Sigmoid colon (tissue), 7 donors: ENCODE results near the gene ACOT4. TPM values are rescaled to one million over a fixed set of nuclear protein-coding genes. Genes with fewer than 3 reads are reported as not detected.
"Not testable (repeated sequence)": the region's sequence is repeated elsewhere in the genome, so short reads cannot be mapped to it uniquely, and the experiment has no call there.

Experiments
- DNase-seq: peaks from one replicate; pipeline ENCODE4 v3.0.0-alpha.2; 2019
- H3K27ac ChIP-seq, 4 donors: fragments of 200-600 bp; sonication (generic); one replicate each; pipeline ENCODE4 v1.5.1; 2016 to 2019; ENCODE audit warnings: mild to moderate bottlenecking in 1 of 4
- H3K27me3 ChIP-seq, 3 donors: fragments of 200-600 bp; sonication (generic); one replicate each; pipeline ENCODE4 v1.5.1; 2019; ENCODE audit warnings: mild to moderate bottlenecking in 1 of 3
- H3K36me3 ChIP-seq, 4 donors: fragments of 200-600 bp; sonication (generic); one replicate each; pipeline ENCODE4 v1.5.1; 2016 to 2019
- H3K4me1 ChIP-seq, 4 donors: fragments of 200-600 bp; sonication (generic); one replicate each; pipeline ENCODE4 v1.5.1; 2017 to 2019
- H3K4me3 ChIP-seq, 4 donors: fragments of 200-600 bp; sonication (generic); one replicate each; pipeline ENCODE4 v1.5.1; 2017 to 2019; ENCODE audit warnings: mild to moderate bottlenecking in 2 of 4, moderate library complexity in 1 of 4
- H3K9me3 ChIP-seq, 4 donors: fragments of 200-600 bp in 3 of 4; sonication (generic) in 3 of 4; one replicate each; pipeline versions ENCODE4 v1.5.1 to v1.6.1; 2013 to 2019
- CTCF ChIP-seq, 4 experiments: fragments of 450-650 bp in 3 of 4; fragments of 200-600 bp in 1 of 4; IDR thresholded peaks; one replicate each; pipeline ENCODE4 v1.5.1; 2016 to 2019; ENCODE audit warnings: antibody characterized with exemption in 4 of 4, mild to moderate bottlenecking in 3 of 4, moderate library complexity in 2 of 4
- EP300 ChIP-seq, 4 donors: sonication (generic); formaldehyde crosslinking; IDR thresholded peaks; one replicate each; pipeline ENCODE4 v1.6.1; 2017; ENCODE audit warnings: antibody characterized with exemption in 4 of 4
- POLR2A ChIP-seq, 2 donors: fragments of 450-650 bp; IDR thresholded peaks; one replicate each; pipeline ENCODE4 v1.6.1; 2016; ENCODE audit warnings: antibody characterized with exemption in 2 of 2, mild to moderate bottlenecking in 2 of 2, moderate library complexity in 2 of 2
- POLR2AphosphoS5 ChIP-seq, 4 donors: sonication (generic); formaldehyde crosslinking; IDR thresholded peaks; one replicate each; pipeline ENCODE4 v1.6.1; 2017; ENCODE audit warnings: antibody characterized with exemption in 4 of 4
- WGBS, 2 donors: extraction: QIAGEN DNeasy Blood & Tissue Kit; methylation state at CpG; one replicate each; pipeline ENCODE4 v1.1.7; 2013; 5-methylcytosine and 5-hydroxymethylcytosine counted together
- intact Hi-C: fragments of 100-400 bp; cut with DNase I; formaldehyde crosslinking; loops from one replicate; pipeline ENCODE4 v1.15.1; 2023
- polyA plus RNA-seq, 3 donors: library from polyadenylated mRNA; stranded (reverse); fragments of 200-250 nt; gene quantifications; one replicate each; pipeline ENCODE4 v1.2.3, GENCODE V29; 2013
- total RNA-seq, 4 donors: library from RNA; depleted of rRNA; stranded (reverse); fragments of >200 nt; gene quantifications; one replicate each; pipeline ENCODE4 v1.1.0, GENCODE V29; 2016
- donor health status: healthy with polysubstance abuse.
- donor health status: Bipolar disorder and iron deficiency.
- donor health status: healthy.

The ACOT4 gene
- total and polyA plus RNA-seq, 7 donors = 0.33 to 3.7 (median 2.2) TPM

GRCh38 chr14:73570913-73571312 lies 20.8 kb upstream of the ACOT4 start:
- DNase-seq = peak; percentile 81
- peak overlapping the region in 3 of 4 donors; percentile 55 to 79 (median 57) for H3K4me3 ChIP-seq
- intact Hi-C loops = loop anchor here (5.0 kb wide), 1 partner anchor 61 kb away; no protein-coding TSS in a partner anchor

GRCh38 chr14:73573034-73573433 lies 18.6 kb upstream of the ACOT4 start:
- intact Hi-C loops = loop anchor here (5.0 kb wide), 1 partner anchor 59 kb away; no protein-coding TSS in a partner anchor
- not testable (repeated sequence) for DNase-seq, H3K27me3 ChIP-seq, H3K4me3 ChIP-seq, H3K9me3 ChIP-seq
- 57 to 77% methylated on average over 5 of the region's 5 CpGs for WGBS, 2 donors
- Histone ChIP-seq H3K4me1 (peaks cover 0 to 20% (median 3%) of the 10 kb centered on the region in 4 donors), H3K36me3 (peaks cover 0 to 14% (median 4%) of the 10 kb centered on the region in 4 donors), H3K27ac (peak overlapping the region in 1 of 4 donors; percentile 14)

More at GRCh38 chr14:73570913-73571312, 20.8 kb upstream of the ACOT4 start:
- Histone ChIP-seq H3K27ac (peak overlapping the region; percentile 86 to 97 (median 92)), H3K4me1 (peaks cover 0 to 39% (median 6%) of the 10 kb centered on the region in 4 donors)
- not testable (repeated sequence) for H3K9me3 ChIP-seq, H3K36me3 ChIP-seq, H3K27me3 ChIP-seq
- WGBS, 2 donors = 32 to 48% methylated on average over 8 of the region's 8 CpGs
- TF ChIP-seq CTCF (IDR thresholded peaks at IDR 0.05) = peak; percentile 15 to 51 (median 40)

- WGBS, 2 donors = 95% methylated on average over 4 of the region's 4 CpGs
Measured at GRCh38 chr14:73573740-73574139, 17.9 kb upstream of the ACOT4 start.

GRCh38 chr14:73574251-73574650 lies 17.4 kb upstream of the ACOT4 start:
- 96 to 97% methylated on average over 7 of the region's 7 CpGs for WGBS, 2 donors
- DNase-seq, H3K27me3 ChIP-seq, H3K4me3 ChIP-seq, H3K9me3 ChIP-seq, H3K27ac ChIP-seq: not testable (repeated sequence)
- Histone ChIP-seq H3K4me1 (peaks cover 0 to 13% (median 2%) of the 10 kb centered on the region in 4 donors), H3K36me3 (peaks cover 0 to 19% (median 7%) of the 10 kb centered on the region in 4 donors)
- intact Hi-C loops = loop anchor here (5.0 kb wide), 1 partner anchor 58 kb away; no protein-coding TSS in a partner anchor

More at GRCh38 chr14:73573740-73574139, 17.9 kb upstream of the ACOT4 start:
- not testable (repeated sequence) for DNase-seq, H3K27ac ChIP-seq, H3K9me3 ChIP-seq, H3K4me3 ChIP-seq, H3K27me3 ChIP-seq
- intact Hi-C loops = loop anchor here (5.0 kb wide), 1 partner anchor 59 kb away; no protein-coding TSS in a partner anchor
- H3K4me1 ChIP-seq = peaks cover 0 to 13% (median 2%) of the 10 kb centered on the region in 4 donors
- H3K36me3 ChIP-seq = peaks cover 0 to 18% (median 7%) of the 10 kb centered on the region in 4 donors

- H3K27ac ChIP-seq = no peak overlapping the region
- H3K36me3 ChIP-seq = peaks cover 0 to 22% (median 7%) of the 10 kb centered on the region in 4 donors
- WGBS, 2 donors = 90 to 91% methylated on average over 3 of the region's 3 CpGs
- H3K9me3 ChIP-seq = no peaks in the 10 kb centered on the region
- no peaks in the 10 kb centered on the region for H3K27me3 ChIP-seq
- TF ChIP-seq POLR2A (IDR thresholded peaks at IDR 0.05) (no peak), EP300 (IDR thresholded peaks at IDR 0.05) (no peak), CTCF (IDR thresholded peaks at IDR 0.05) (no peak), POLR2AphosphoS5 (IDR thresholded peaks at IDR 0.05) (no peak)
- DNase-seq = no peak
- intact Hi-C loops = no loop called here
- H3K4me1 ChIP-seq = peaks cover 0 to 4% (median 0%) of the 10 kb centered on the region in 4 donors
- no peak overlapping the region for H3K4me3 ChIP-seq
Measured at GRCh38 chr14:73576391-73576790, 15.3 kb upstream of the ACOT4 start.

- intact Hi-C loops = not testable (repeated sequence)
Measured at GRCh38 chr14:73577214-73577613, 14.5 kb upstream of the ACOT4 start.

GRCh38 chr14:73582102-73582979 lies 9.3 kb upstream of the ACOT4 start:
- H3K27ac ChIP-seq, DNase-seq, H3K4me1 ChIP-seq, H3K9me3 ChIP-seq, H3K4me3 ChIP-seq, H3K27me3 ChIP-seq, intact Hi-C loops: not testable (repeated sequence)
- WGBS, 2 donors = 88 to 89% methylated on average over 10 of the region's 11 CpGs
- peaks cover 0 to 14% (median 6%) of the 10 kb centered on the region in 4 donors for H3K36me3 ChIP-seq

More at GRCh38 chr14:73577214-73577613, 14.5 kb upstream of the ACOT4 start:
- DNase-seq, H3K9me3 ChIP-seq, H3K4me1 ChIP-seq, H3K4me3 ChIP-seq, H3K27me3 ChIP-seq, H3K27ac ChIP-seq: not testable (repeated sequence)
- WGBS, 2 donors = 100% methylated on average over 2 of the region's 2 CpGs
- peaks cover 0 to 22% (median 7%) of the 10 kb centered on the region in 4 donors for H3K36me3 ChIP-seq
